Measurements from ENCODE around the gene SPTBN1. TPM values are rescaled to one million over a fixed set of nuclear protein-coding genes. Genes with fewer than 3 reads are reported as not detected.

SPTBN1 gene
- total and polyA plus RNA-seq, 9 of the 15 experiments (the other 6 are each of a cell fraction or from before 2014, with no cell fraction given), result 8.9 to 66.8 (median 31.4) TPM

DNA sequence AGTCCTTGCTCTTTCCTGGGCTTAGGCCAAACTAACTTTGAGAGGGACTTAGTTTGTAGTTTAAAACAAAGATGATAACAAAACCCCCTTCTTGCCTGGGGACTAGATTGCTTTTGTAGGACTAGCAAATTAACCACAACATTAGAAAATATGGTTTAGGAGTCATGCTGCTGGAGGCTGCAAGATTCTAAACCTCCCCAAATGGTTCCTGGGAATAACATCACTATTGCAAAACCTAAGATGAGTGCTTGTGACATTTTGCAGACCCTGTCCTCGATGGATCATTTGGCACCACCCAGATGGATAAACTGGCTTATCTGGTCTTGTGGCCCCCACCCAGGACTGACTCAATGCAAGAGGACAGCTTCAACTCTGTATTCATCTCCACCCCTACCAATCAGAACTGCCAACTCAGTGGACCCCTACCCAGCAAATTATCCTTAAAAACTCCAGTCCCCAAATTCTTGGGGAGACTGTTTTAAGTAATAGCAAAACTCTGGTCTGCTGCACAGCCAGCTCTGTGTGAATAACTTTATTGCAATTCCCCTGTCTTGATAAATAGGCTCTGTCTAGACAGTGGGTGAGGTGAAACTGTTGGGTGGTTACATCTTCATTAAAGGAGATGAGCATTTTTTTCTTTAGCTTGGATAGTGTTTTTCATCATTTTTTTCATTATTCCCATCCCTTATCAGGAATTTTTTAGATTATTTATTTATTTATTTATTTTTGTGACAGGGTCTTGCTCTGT, 58.9 kb downstream of the SPTBN1 start:
- no peak for ATAC-seq
- no peak overlapping the region for H3K4me2 ChIP-seq (ENCODE audit: insufficient read depth, low read length)
- no peaks in the 10 kb centered on the region for H3K9me3 ChIP-seq (replicated peaks; ENCODE audit: control insufficient read depth, insufficient read depth, low read depth, low read length)
- H3K79me2 ChIP-seq (ENCODE audit: control insufficient read depth, insufficient read depth, low read length), result no peaks in the 10 kb centered on the region
- no peak for DNase-seq (ENCODE audit: extremely low read depth in 1 of 4, low spot score in 3 of 4)
- 0% methylated on average over 1 of the region's 1 CpG for WGBS (ENCODE audit: insufficient coverage, low coverage, missing lambda C conversion rate)
- no peak overlapping the region for H3K4me3 ChIP-seq
- in situ Hi-C loops (cut with MboI), result no loop called here
- no peak overlapping the region for H3K27ac ChIP-seq (ENCODE audit: extremely low read depth, low read depth, low read length)
- H3K9ac ChIP-seq (ENCODE audit: insufficient read depth in 1 of 2, low read depth in 2 of 2, low read length in 2 of 2), result no peak overlapping the region
- no peak overlapping the region for H2AFZ ChIP-seq (ENCODE audit: low read depth, low read length)
- intact Hi-C loops (cut with micrococcal nuclease), result no loop called here
- no TSS peak for BruUV-seq (replicated peaks)
- no peaks in the 10 kb centered on the region for H3K36me3 ChIP-seq (ENCODE audit: control insufficient read depth, insufficient read depth, low read length)
- TF ChIP-seq KLF13 (tag; IDR thresholded peaks at IDR 0.05; ENCODE audit: borderline replicate concordance, low read depth), result no peak
- no peak for TF ChIP-seq HEY1 (CRISPR knock-in tag; IDR thresholded peaks at IDR 0.05; ENCODE audit: borderline replicate concordance)
- no peak for TF ChIP-seq NFIC (IDR thresholded peaks at IDR 0.05)
- TF ChIP-seq ZNF311 (CRISPR knock-in tag; IDR thresholded peaks at IDR 0.05), result no peak
- TF ChIP-seq FOSL1 (tag; conservative IDR thresholded peaks at IDR 0.05), result no peak
- TF ChIP-seq EHMT2 (IDR thresholded peaks at IDR 0.05), result no peak
- no peak for TF ChIP-seq RBM39 (optimal IDR thresholded peaks at IDR 0.05; ENCODE audit: low read depth, low read length)
- TF ChIP-seq SOX6 (IDR thresholded peaks at IDR 0.05), result no peak
- peaks cover 15 to 21% of the 10 kb centered on the region in 2 experiments; a peak in 3 of 5 replicates for H3K27me3 ChIP-seq (ENCODE audit: control insufficient read depth in 2 of 2, insufficient read depth in 2 of 2, low read length in 2 of 2)
- POLR2A ChIA-PET, result interaction anchor here (1.0 kb wide), 1 partner anchor 17 kb away, joined by 3 read pairs; no protein-coding TSS in a partner anchor
- no peaks in the 10 kb centered on the region for H3K9me1 ChIP-seq (ENCODE audit: control insufficient read depth, insufficient read depth, low read length)
- no peaks in the 10 kb centered on the region for H4K20me1 ChIP-seq (replicated peaks; ENCODE audit: control insufficient read depth, insufficient read depth, low read length)
- FAIRE-seq, result no peak
- CTCF ChIA-PET (ENCODE audit: low intra/inter-chr PET ratio), result no interaction called here
- no peaks in the 10 kb centered on the region for H3K4me1 ChIP-seq (replicated peaks in 1 of 2; ENCODE audit: control insufficient read depth in 2 of 2, insufficient read depth in 2 of 2, low read length in 2 of 2)

Measured in K562 (cell line).